NCI-H446 (cell line): ENCODE results near the gene TMEM52B.
"Not testable (repeated sequence)": the region's sequence is repeated elsewhere in the genome, so short reads cannot be mapped to it uniquely, and the experiment has no call there.

Source experiments
- DNase-seq, 2 experiments: peaks; one replicate each; lab custom pipeline; 2025; lab: John Stamatoyannopoulos, UW

The TMEM52B gene

DNA sequence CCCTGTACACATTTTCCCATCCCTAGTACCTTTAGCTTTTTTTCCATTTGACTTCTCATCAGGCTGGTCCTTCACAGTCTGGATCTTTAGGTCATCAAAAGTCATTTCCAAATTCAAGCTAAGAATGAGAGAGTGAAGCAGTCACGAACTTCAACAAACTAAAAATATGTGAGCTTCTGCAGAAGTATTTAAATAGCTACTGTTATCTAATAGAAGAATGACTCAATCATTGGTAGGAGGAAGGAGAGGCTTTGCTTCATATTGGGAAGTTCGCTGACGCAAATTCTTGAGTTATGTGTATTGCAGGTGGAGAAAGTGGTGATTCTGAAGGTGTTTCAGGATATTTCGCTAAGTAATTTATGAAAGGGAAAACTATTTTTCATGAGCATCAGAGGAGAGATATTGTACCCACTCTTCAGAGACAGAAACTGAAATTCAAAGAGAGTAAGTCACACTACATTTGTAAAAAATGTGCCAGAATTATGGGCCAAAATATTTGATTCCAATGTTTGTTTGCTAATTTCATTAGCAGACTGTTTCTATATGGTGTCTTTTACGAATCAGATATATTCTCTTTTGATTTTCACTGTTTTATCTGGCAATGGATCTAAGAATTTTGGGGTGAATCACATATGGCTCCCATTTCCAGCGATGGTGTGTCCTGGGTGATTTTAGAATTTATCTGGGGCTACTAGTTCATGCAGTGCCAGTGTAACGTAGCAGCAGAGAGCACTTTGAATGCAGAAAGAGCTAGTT lies 6.7 kb upstream of the TMEM52B start, which contains the start of gene OLR1:
Gene OLR1 (minus strand): TSS at position 160 of the 756 bp plus-strand sequence. CDS start 55 bp downstream, at position 105.
- no peak for DNase-seq

- DNase-seq: no peak
Measured at GRCh38 chr12:10174986-10175614, 3.7 kb upstream of the TMEM52B start.

GRCh38 chr12:10175846-10176636 lies 2.8 kb upstream of the TMEM52B start:
- DNase-seq: no peak

GRCh38 chr12:10179776-10180181 lies 947 bp downstream of the TMEM52B start:
- DNase-seq: no peak

GRCh38 chr12:10182354-10183049 lies 3.7 kb downstream of the TMEM52B start:
- DNase-seq: no peak

DNA sequence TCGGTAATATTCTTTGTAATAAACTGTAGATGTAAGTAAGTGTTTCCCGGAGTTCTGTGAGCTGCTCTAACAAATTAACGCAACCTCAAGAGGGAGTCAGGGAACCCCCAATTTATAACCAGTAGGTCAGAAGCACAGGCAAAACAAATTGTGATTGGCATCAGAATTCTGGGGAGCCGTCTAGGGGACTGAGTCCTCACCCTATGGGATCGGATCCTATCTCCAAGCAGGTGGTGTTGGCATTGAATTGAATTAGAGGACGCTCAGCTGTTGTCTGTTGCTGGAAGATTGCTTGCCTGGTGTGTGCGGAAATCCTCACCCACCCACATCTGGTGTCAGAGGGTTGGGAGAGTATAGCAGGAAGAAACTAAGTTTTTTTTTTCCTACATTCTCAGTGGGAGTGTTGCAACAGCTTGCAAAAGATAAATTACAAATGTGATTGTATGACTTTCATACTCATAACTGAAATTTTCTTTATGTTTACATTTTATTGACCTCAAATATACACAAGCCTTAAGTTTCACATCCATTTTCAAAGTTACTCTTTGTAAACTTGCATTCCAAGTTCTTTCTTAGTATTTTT lies 5.5 kb downstream of the TMEM52B start:
- DNase-seq: no peak

DNA sequence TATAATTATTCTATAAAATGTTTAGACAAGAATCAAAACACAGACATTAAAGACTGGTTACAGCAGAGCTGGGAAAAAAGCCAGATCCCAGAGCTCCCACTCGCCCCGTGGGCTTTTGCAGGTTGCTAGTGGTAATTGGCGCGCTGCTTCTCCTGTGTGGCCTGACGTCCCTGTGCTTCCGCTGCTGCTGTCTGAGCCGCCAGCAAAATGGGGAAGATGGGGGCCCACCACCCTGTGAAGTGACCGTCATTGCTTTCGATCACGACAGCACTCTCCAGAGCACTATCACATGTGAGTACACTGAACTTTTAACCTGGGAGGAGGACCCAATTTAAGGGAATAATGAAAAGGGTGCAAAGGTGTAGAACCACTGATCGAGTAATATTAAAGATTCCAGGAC lies 7.5 kb downstream of the TMEM52B start:
- no peak for DNase-seq

DNA sequence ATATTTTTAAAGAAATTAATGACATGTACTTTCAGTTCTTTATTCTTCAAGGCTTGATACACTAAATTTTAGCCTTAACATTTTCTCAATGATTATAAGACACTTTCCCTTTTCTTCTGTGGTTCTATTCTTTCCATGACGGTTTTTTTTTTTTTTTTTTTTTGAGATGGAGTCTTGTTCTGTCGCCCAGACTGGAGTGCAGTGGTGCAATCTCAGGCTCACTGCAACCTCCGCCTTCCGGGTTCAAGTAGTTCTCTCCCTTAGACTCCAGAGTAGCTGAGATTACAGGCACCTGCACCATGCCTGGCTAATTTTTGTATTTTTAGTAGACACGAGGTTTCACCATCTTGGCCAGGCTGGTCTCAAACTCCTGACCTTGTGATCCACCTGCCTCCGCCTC lies 8.1 kb downstream of the TMEM52B start:
- not testable (repeated sequence) for DNase-seq

GRCh38 chr12:10189653-10190052 lies 10.8 kb downstream of the TMEM52B start:
- no peak for DNase-seq

DNA sequence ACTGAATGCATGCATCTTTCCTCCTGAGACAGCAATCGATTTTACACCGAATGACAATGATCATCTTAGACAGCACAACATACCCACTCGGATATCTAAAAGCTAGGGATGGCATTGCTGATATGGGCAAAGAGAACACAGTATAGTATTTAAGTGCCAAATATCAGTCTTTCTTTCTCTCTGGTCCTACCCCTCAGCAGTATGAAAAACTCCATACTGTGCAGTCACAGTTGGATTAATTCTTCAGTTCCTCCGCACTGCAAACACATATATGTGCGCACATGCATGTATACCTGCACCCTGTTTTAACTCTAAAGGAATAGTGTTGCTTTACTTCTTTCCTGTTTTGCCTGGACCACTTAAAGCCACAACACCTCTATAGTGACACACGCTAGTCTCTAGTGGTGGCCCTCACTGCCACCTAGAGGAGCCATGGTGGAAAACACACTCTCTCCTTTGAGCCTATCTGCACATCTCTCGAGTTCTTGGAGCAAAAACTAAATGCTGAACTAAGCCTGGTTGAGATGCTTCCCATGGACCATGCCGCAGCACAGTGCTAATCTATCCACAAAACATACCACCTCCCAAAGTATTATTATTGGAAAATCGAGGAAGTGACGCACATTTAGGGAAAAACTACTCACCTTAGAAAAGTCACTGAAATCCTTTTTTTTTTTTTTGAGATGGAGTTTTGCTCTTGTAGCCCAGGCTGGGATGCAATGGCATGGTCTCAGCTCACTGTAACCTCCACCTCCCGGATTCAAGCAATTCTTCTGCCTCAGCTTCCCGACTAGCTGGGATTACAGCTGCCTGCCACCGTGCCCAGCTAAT lies 11.9 kb downstream of the TMEM52B start:
- DNase-seq: peak; percentile 4 to 29

DNA sequence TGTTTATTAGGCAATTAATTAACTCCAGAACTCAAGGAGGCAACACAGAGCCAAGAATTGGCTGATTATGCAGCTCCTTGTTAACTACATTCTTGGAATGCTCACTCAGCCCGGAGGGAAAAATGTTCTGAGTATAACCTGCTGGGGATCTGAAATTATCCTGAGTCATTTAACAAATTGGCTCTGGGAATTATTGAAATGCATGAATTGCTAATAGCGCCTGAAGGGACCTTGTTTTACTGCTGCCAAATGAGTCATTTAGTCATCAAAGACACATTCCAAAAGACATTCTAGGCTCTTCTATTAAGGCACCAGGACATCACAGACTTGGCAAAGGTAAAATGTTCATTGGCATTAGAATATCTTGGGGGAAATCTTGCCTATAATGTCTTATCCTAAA lies 13.0 kb downstream of the TMEM52B start:
- DNase-seq: no peak

- DNase-seq: no peak
Measured at GRCh38 chr12:10194160-10194670, 15.4 kb downstream of the TMEM52B start.

GRCh38 chr12:10196210-10196609 lies 17.4 kb downstream of the TMEM52B start:
- no peak for DNase-seq

GRCh38 chr12:10197879-10198278 lies 19.0 kb downstream of the TMEM52B start:
- no peak for DNase-seq

DNA sequence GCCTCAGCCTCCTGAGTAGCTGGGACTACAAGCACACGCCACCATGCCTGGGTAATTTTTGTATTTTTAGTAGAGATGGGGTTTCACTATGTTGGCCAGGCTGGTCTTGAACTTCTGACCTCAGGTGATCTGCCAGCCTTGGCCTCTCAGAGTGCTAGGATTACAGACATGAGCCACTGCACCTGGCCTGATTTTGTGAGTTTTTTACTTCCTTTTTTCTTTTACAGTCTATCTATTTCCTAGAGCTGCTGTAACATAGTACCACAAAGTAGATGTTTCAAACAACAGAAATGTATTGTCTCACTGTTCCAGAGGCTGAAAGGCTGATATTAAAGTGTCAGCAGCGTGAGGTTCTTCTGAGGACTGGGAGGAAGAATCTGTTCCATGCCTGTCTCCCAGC lies 25.7 kb downstream of the TMEM52B start:
- not testable (repeated sequence) for DNase-seq

- DNase-seq: no peak
Measured at GRCh38 chr12:10205220-10205807, 26.5 kb downstream of the TMEM52B start.

GRCh38 chr12:10207136-10207535 lies 28.3 kb downstream of the TMEM52B start:
- DNase-seq: no peak

- no peak for DNase-seq
Measured at GRCh38 chr12:10210225-10210624, 31.4 kb downstream of the TMEM52B start.

DNA sequence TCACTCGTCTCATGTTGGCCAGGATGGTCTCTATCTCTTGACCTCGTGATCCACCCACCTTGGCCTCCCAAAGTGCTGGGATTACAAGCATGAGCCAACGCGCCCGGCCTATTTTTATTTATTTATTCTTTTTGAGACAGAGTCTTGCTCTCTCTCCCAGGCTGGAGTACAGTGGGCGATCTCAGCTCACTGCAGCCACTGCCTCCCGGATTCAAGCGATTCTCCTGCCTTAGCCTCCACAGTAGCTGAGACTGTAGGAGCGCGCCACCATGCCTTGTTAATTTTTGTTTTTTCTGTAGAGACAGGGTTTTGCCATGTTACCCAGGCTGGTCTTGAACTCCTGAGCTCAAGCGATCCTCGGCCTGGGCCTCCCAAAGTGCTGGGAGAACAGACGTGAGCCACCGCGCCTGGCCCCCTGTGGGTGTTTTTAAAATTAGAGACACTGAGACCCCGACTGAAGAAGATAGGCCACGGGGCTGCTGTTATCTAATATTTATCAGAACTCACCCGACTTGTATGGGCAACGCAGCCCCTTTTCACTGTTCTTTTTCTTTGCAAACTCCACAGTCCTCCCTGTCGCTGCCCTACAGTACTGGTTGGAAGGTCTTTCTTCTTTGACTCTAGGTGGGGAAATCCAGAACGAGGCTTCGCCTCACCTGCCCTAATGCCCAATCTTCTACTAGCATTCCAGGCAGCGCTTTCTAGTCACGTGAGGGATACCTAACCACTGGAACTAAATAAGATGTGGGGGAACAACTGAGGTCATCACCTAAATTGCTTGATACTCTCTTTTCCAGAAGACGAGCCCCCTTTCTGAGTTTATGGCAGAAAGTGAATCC lies 32.5 kb downstream of the TMEM52B start:
- no peak for DNase-seq
